GM12864 (cell line): ENCODE results near the gene SDC3.

ENCODE experiments used
- DNase-seq: peaks from one replicate; pipeline ENCODE4 v3.0.0-alpha.2; 2011; ENCODE audit warnings: low read depth
- H3K4me3 ChIP-seq: 2 replicates; pipeline ENCODE4 v1.5.1; 2011; ENCODE audit warnings: mild to moderate bottlenecking, low read depth, low read length, control low read depth
- CTCF ChIP-seq: IDR thresholded peaks from 2 replicates; pipeline ENCODE4 v1.5.1; 2011; ENCODE audit warnings: low read depth, mild to moderate bottlenecking, moderate library complexity, low read length, control low read depth, inconsistent platforms; ENCODE audit errors: missing control alignments

Gene SDC3

GRCh38 chr1:30864681-30865080 is 43.9 kb downstream of the SDC3 start:
- no peak for DNase-seq
- TF ChIP-seq CTCF: no peak

DNA sequence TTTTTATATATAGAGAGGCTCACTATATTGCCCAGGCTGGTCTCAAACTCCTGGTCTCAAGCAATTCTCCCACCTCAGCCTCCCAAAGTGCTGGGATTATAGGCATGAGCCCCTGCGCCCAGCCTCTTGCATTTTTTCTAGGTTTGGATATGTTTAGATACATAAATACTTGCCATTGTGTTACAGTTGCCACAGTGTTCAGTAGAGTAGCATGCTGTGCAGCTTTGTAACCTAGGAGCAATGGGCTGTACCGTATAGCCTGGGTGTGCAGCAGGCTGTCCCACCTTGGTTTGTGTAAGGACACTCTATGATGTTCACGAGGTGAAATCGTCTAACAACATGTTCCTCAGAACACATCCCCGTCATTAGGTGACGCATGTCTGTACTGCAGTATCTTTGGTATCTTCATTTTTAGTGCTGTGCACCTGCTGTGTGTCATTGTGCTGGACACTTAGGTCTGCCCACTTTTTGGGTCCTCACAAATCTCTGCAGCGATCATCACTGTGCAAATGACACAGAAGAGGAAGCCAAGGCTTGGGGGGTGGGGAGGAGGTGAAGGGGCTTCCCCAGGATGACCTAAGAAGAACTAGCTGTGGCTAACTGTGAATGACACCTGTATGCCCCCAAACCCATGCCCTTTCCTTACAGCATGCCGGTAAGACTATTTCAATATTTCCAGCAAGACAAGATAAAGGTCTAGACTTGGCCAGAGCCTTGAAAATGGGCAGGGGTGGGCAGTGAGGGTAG is 44.5 kb downstream of the SDC3 start:
- no peak for TF ChIP-seq CTCF
- H3K4me3 ChIP-seq: no peak overlapping the region
- no peak for DNase-seq

More at GRCh38 chr1:30864681-30865080, 43.9 kb downstream of the SDC3 start:
- no peak overlapping the region for H3K4me3 ChIP-seq

DNA sequence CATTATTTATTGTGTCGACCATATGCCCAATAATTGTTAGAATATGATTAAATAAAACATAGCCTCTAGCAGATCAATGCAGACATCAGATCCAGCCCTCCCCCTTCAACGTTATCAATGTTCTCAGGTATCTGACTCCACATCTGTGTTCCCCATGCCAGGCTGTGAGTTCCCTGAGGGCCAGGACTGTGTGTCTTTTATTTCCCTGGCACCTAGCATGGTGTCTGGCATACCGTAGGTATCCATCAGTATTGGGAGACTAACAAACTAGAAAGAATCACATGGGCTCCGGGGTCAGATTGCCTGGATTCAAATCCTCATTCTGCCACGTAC is 48.3 kb downstream of the SDC3 start:
- TF ChIP-seq CTCF: no peak

GRCh38 chr1:30857964-30858363 is 50.6 kb downstream of the SDC3 start:
- no peak for TF ChIP-seq CTCF
- no peak for DNase-seq
- H3K4me3 ChIP-seq: no peak overlapping the region

More for the DNA sequence above, 48.3 kb downstream of the SDC3 start:
- H3K4me3 ChIP-seq: no peak overlapping the region
- no peak for DNase-seq

- DNase-seq: no peak
- no peak overlapping the region for H3K4me3 ChIP-seq
- no peak for TF ChIP-seq CTCF
These were observed 51.5 kb downstream of the SDC3 start for GRCh38 chr1:30857062-30857461.

DNA sequence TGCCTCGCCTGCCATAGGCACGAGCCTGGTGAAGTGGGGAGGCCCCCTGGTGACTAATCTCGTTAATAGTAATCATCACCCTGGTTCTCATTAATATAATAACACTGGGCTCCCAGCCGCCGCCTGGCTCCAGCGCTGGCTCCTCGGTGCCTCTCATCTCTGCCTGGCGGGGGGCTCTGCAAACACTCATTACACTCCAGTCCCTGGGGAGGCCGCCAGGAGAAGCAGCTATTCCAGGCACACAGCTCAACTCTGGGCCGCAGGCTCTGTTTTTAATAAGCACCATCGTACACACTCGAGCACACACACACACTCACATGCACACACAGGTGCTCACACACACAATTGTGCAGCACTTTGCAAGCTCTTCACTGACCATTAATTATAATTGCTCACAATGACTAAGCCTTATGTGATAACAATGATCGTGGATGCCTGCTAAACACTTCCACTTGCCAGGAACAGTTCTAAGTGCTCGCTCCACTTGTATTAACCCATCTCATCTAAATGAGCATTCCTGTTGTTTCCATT is 52.2 kb downstream of the SDC3 start:
- no peak for DNase-seq
- no peak overlapping the region for H3K4me3 ChIP-seq
- no peak for TF ChIP-seq CTCF
